H9 (cell line): Measurements from ENCODE around the gene PRKAR1A. TPM values are rescaled to one million over a fixed set of nuclear protein-coding genes. Genes with fewer than 3 reads are reported as not detected.

ENCODE experiments used
- DNase-seq: peaks from one replicate; pipeline ENCODE4 v3.0.0-alpha.2; 2017
- H2AFZ ChIP-seq: one replicate; pipeline ENCODE4 v1.6.1; 2013; ENCODE audit warnings: mild to moderate bottlenecking, low read length, control low read depth, moderate library complexity
- H2AK5ac ChIP-seq: 2 replicates; pipeline ENCODE4 v1.6.1; 2013; ENCODE audit warnings: low read length, control low read depth, mixed read lengths; ENCODE audit not compliant: insufficient read length
- H2BK120ac ChIP-seq: one replicate; pipeline ENCODE4 v1.6.1; 2013; ENCODE audit warnings: low read depth, mild to moderate bottlenecking, low read length, control low read depth, inconsistent platforms; ENCODE audit not compliant: poor library complexity, severe bottlenecking
- H2BK12ac ChIP-seq: 2 replicates; pipeline ENCODE4 v1.6.1; 2013; ENCODE audit warnings: low read length, control low read depth, mixed read lengths, low read depth; ENCODE audit not compliant: insufficient read length
- H2BK15ac ChIP-seq: 2 replicates; pipeline ENCODE4 v1.6.1; 2013; ENCODE audit warnings: low read depth, low read length, control low read depth
- H2BK20ac ChIP-seq: one replicate; pipeline ENCODE4 v1.6.1; 2013; ENCODE audit warnings: low read depth, mild to moderate bottlenecking, low read length, control low read depth, inconsistent platforms; ENCODE audit not compliant: poor library complexity, severe bottlenecking
- H2BK5ac ChIP-seq: 2 replicates; pipeline ENCODE4 v1.6.1; 2013; ENCODE audit warnings: low read length, control low read depth, mixed read lengths; ENCODE audit not compliant: insufficient read length
- H3K14ac ChIP-seq: 2 replicates; pipeline ENCODE4 v1.6.1; 2013; ENCODE audit warnings: low read length, control low read depth; ENCODE audit not compliant: insufficient read depth
- H3K18ac ChIP-seq: 2 replicates; pipeline ENCODE4 v1.6.1; 2013; ENCODE audit warnings: low read depth, mild to moderate bottlenecking, mixed read lengths, low read length, control low read depth; ENCODE audit not compliant: insufficient read length
- H3K23ac ChIP-seq: 2 replicates; pipeline ENCODE4 v1.6.1; 2013; ENCODE audit warnings: low read length, control low read depth, mixed read lengths, low read depth; ENCODE audit not compliant: insufficient read length
- H3K23me2 ChIP-seq: 2 replicates; pipeline ENCODE4 v1.6.1; 2013; ENCODE audit warnings: low read depth, mild to moderate bottlenecking, mixed read lengths, low read length, control low read depth; ENCODE audit not compliant: insufficient read length, poor library complexity, severe bottlenecking
- H3K27ac ChIP-seq: 2 replicates; pipeline ENCODE4 v1.5.1; 2013; ENCODE audit warnings: low read length, control low read depth, mixed read lengths, low read depth; ENCODE audit not compliant: insufficient read length
- H3K27me3 ChIP-seq: 2 replicates; pipeline ENCODE4 v1.6.1; 2013; ENCODE audit warnings: low read length, control low read depth, inconsistent platforms; ENCODE audit not compliant: insufficient read depth
- H3K4ac ChIP-seq: 2 replicates; pipeline ENCODE4 v1.6.1; 2013; ENCODE audit warnings: low read depth, mild to moderate bottlenecking, control low read depth, inconsistent platforms, low read length, moderate library complexity
- H3K4me1 ChIP-seq: 2 replicates; pipeline ENCODE4 v1.6.1; 2013; ENCODE audit warnings: low read length, control low read depth, inconsistent platforms; ENCODE audit not compliant: insufficient read depth
- H3K4me2 ChIP-seq: 2 replicates; pipeline ENCODE4 v1.6.1; 2013; ENCODE audit warnings: low read length, control low read depth, mixed read lengths; ENCODE audit not compliant: insufficient read length, insufficient read depth
- H3K56ac ChIP-seq: 2 replicates; pipeline ENCODE4 v1.6.1; 2013; ENCODE audit warnings: low read depth, mild to moderate bottlenecking, mixed read lengths, low read length, control low read depth; ENCODE audit not compliant: insufficient read length
- H3K79me1 ChIP-seq: 2 replicates; pipeline ENCODE4 v1.6.1; 2013; ENCODE audit warnings: low read depth, mild to moderate bottlenecking, moderate library complexity, low read length, control low read depth, inconsistent platforms; ENCODE audit not compliant: insufficient read depth, poor library complexity, severe bottlenecking
- H3K79me2 ChIP-seq: 2 replicates; pipeline ENCODE4 v1.6.1; 2013; ENCODE audit warnings: low read length, control low read depth, inconsistent platforms; ENCODE audit not compliant: insufficient read depth
- H3K9ac ChIP-seq: 2 replicates; pipeline ENCODE4 v1.6.1; 2013; ENCODE audit warnings: low read length, control low read depth, mixed read lengths; ENCODE audit not compliant: insufficient read length; ENCODE audit errors: extremely low read depth
- H3K9me3 ChIP-seq: one replicate; pipeline ENCODE4 v1.6.1; 2013; ENCODE audit warnings: low read depth, low read length, inconsistent platforms; ENCODE audit not compliant: control insufficient read depth
- H3T11ph ChIP-seq: one replicate; pipeline ENCODE4 v1.6.1; 2013; ENCODE audit warnings: mild to moderate bottlenecking, low read length, control low read depth, inconsistent platforms
- H4K20me1 ChIP-seq: one replicate; pipeline ENCODE4 v1.6.1; 2013; ENCODE audit not compliant: control insufficient read depth, insufficient read length, insufficient read depth
- H4K5ac ChIP-seq: 2 replicates; pipeline ENCODE4 v1.6.1; 2013; ENCODE audit warnings: low read depth, mild to moderate bottlenecking, mixed read lengths, low read length, control low read depth; ENCODE audit not compliant: insufficient read length
- H4K8ac ChIP-seq: replicated peaks from 2 replicates; pipeline ENCODE4 v1.6.1; 2013; ENCODE audit warnings: low read length, control low read depth, mixed read lengths, low read depth; ENCODE audit not compliant: insufficient read length
- H4K91ac ChIP-seq: 2 replicates; pipeline ENCODE4 v1.6.1; 2013; ENCODE audit warnings: low read depth, mild to moderate bottlenecking, moderate library complexity, mixed read lengths, low read length, control low read depth; ENCODE audit not compliant: insufficient read length
- H3K27ac Mint-ChIP-seq, 3 experiments: 2 replicates in 2 of 3; 3 replicates in 1 of 3; pipeline ENCODE4 v1.8.0; 2020 to 2021; ENCODE audit warnings: mixed read lengths in 3 of 3, mild to moderate bottlenecking in 1 of 3, moderate library complexity in 1 of 3
- H3K27me3 Mint-ChIP-seq: 2 replicates; pipeline ENCODE4 v1.8.0; 2021; ENCODE audit warnings: low read depth, mild to moderate bottlenecking, moderate library complexity, mixed read lengths
- H3K36me3 Mint-ChIP-seq, 3 experiments: 2 replicates in 2 of 3; 3 replicates in 1 of 3; pipeline ENCODE4 v1.8.0; 2020 to 2021; ENCODE audit warnings: low read depth in 3 of 3, mixed read lengths in 3 of 3; ENCODE audit not compliant: insufficient read depth in 1 of 3
- H3K4me1 Mint-ChIP-seq, 2 experiments: 2 replicates each; pipeline ENCODE4 v1.8.0; 2020; ENCODE audit warnings: mixed read lengths in 2 of 2
- H3K4me3 Mint-ChIP-seq, 2 experiments: 2 replicates in 1 of 2; 3 replicates in 1 of 2; pipeline ENCODE4 v1.8.0; 2020 to 2021; ENCODE audit warnings: mild to moderate bottlenecking in 2 of 2, mixed read lengths in 2 of 2, moderate library complexity in 1 of 2
- H3K9me3 Mint-ChIP-seq, 2 experiments: 2 replicates in 1 of 2; 3 replicates in 1 of 2; pipeline ENCODE4 v1.8.0; 2020; ENCODE audit warnings: mild to moderate bottlenecking in 2 of 2, mixed read lengths in 2 of 2, moderate library complexity in 1 of 2
- CTCF ChIP-seq: fragments of 200-600 bp; sonication (generic); conservative IDR thresholded peaks from 3 replicates; pipeline ENCODE4 v1.8.0; 2021; ENCODE audit warnings: antibody characterized with exemption, mild to moderate bottlenecking
- WGBS: extraction: QIAGEN DNeasy Blood & Tissue Kit; methylation state at CpG from one replicate; pipeline ENCODE4 v1.1.7; 2013; ENCODE audit warnings: missing lambda C conversion rate, low lambda C conversion rate, mixed read lengths; ENCODE audit not compliant: insufficient read length; ENCODE audit errors: extremely low coverage; 5-methylcytosine and 5-hydroxymethylcytosine counted together
- total RNA-seq: library from RNA; stranded (reverse); gene quantifications from 2 replicates; pipeline ENCODE4 v1.2.1, GENCODE V29; 2021

The PRKAR1A gene
- total RNA-seq, 1 experiment from 2014 or later = 171 TPM

GRCh38 chr17:68544111-68544915 is 32.1 kb downstream of the PRKAR1A start:
- H3K9me3 Mint-ChIP-seq = peaks cover 2 to 5% of the 10 kb centered on the region in 2 experiments; a peak in 4 of 5 replicates
- Histone ChIP-seq H2AK5ac (no peak overlapping the region), H4K5ac (no peak overlapping the region), H2BK12ac (no peak overlapping the region), H3K56ac (no peak overlapping the region), H3K4ac (no peak overlapping the region), H3K23me2 (no peaks in the 10 kb centered on the region), H3K4me1 (no peaks in the 10 kb centered on the region), H2BK120ac (no peak overlapping the region), H3K79me2 (no peaks in the 10 kb centered on the region), H3K27ac (no peak overlapping the region), H2BK15ac (no peak overlapping the region), H3K4me2 (no peak overlapping the region), H3K27me3 (no peaks in the 10 kb centered on the region), H3K9me3 (no peaks in the 10 kb centered on the region), H3K14ac (no peak overlapping the region), H2BK5ac (no peak overlapping the region), H2BK20ac (no peak overlapping the region), H3K18ac (no peak overlapping the region), H4K91ac (no peak overlapping the region), H3T11ph (no peak overlapping the region), H3K9ac (no peak overlapping the region), H2AFZ (no peak overlapping the region), H3K23ac (no peak overlapping the region), H4K8ac (no peak overlapping the region), H4K20me1 (no peaks in the 10 kb centered on the region), H3K79me1 (no peaks in the 10 kb centered on the region)
- no peak for TF ChIP-seq CTCF
- H3K36me3 Mint-ChIP-seq = peaks cover 8 to 51% (median 51%) of the 10 kb centered on the region in 3 experiments
- no peak for DNase-seq
- no CpG with 5 or more reads among the region's 12 CpGs for WGBS
- no peaks in the 10 kb centered on the region for H3K4me1 Mint-ChIP-seq
- H3K27me3 Mint-ChIP-seq = no peaks in the 10 kb centered on the region; the same call in 1 of the 2 replicates
- H3K4me3 Mint-ChIP-seq = no peak overlapping the region
- no peak overlapping the region; a peak in 1 of 7 replicates for H3K27ac Mint-ChIP-seq
